Endothelial cell of umbilical vein (primary cell): ENCODE measurements around the gene COL15A1. TPM values are rescaled to one million over a fixed set of nuclear protein-coding genes. Genes with fewer than 3 reads are reported as not detected.

Source experiments
- BruUV-seq: library from RNA; stranded (reverse); fragments of 400-500 nt; replicated peaks from 2 replicates; lab custom pipeline; 2021; lab: Mats Ljungman, UMichigan
- CTCF ChIA-PET: fragments of 300-600, 350-600 bp; sonication (Branson Sonifier 250); formaldehyde crosslinking; loops from one replicate; lab custom pipeline; 2021; ENCODE audit warnings: antibody characterized with exemption, inconsistent platforms; lab: Charles Lee
- POLR2A ChIA-PET: fragments of 300-600, 350-600 bp; sonication (Branson Sonifier 250); formaldehyde crosslinking; loops from one replicate; lab custom pipeline; 2021; ENCODE audit warnings: antibody characterized with exemption, inconsistent platforms; lab: Charles Lee
- DNase-seq: peaks from one replicate; pipeline ENCODE4 v3.0.0-alpha.2; 2011; ENCODE audit warnings: low read depth, low spot score
- FAIRE-seq: peaks from 2 replicates; lab custom pipeline; 2011; peaks lifted over from hg19 to GRCh38; lab: Jason Lieb, UNC
- H2AFZ ChIP-seq: 2 replicates; pipeline ENCODE4 v1.6.0; 2012; ENCODE audit warnings: low read depth, low read length, control low read depth, inconsistent platforms
- H3K27ac ChIP-seq: 2 replicates; pipeline ENCODE4 v1.5.1; 2011; ENCODE audit warnings: low read depth, mild to moderate bottlenecking, control low read depth, low read length, moderate library complexity; ENCODE audit not compliant: insufficient read depth
- H3K27me3 ChIP-seq, 2 experiments: 2 replicates each; pipeline versions ENCODE4 v1.6.0 to v1.6.1; 2011; ENCODE audit warnings: low read length in 2 of 2, mixed read lengths in 1 of 2; ENCODE audit not compliant: control insufficient read depth in 2 of 2, insufficient read depth in 2 of 2
- H3K36me3 ChIP-seq, 2 experiments: 2 replicates in 1 of 2; 3 replicates in 1 of 2; pipeline ENCODE4 v1.5.1; 2011; ENCODE audit warnings: low read length in 2 of 2, mild to moderate bottlenecking in 1 of 2, moderate library complexity in 1 of 2; ENCODE audit not compliant: control insufficient read depth in 2 of 2, insufficient read depth in 2 of 2; ENCODE audit errors: extremely low read depth in 1 of 2
- H3K4me1 ChIP-seq: 3 replicates; pipeline ENCODE4 v1.5.1; 2011; ENCODE audit warnings: mild to moderate bottlenecking, low read length; ENCODE audit not compliant: control insufficient read depth, insufficient read depth; ENCODE audit errors: extremely low read depth
- H3K4me2 ChIP-seq: 2 replicates; pipeline ENCODE4 v1.6.1; 2011; ENCODE audit warnings: low read length, control low read depth, mixed read lengths; ENCODE audit not compliant: insufficient read depth
- H3K4me3 ChIP-seq, 3 experiments: fragments of 200-600 bp in 1 of 3; sonication (generic), shearing (Covaris generic) in 1 of 3; replicated peaks in 1 of 3; 2 replicates each; pipeline ENCODE4 v1.5.1; 2011 to 2016; ENCODE audit warnings: control low read depth in 3 of 3, low read length in 3 of 3, mild to moderate bottlenecking in 2 of 3, inconsistent platforms in 1 of 3, low read depth in 1 of 3, moderate library complexity in 1 of 3; ENCODE audit not compliant: insufficient read depth in 1 of 3
- H3K79me2 ChIP-seq: 2 replicates; pipeline ENCODE4 v1.6.0; 2012; ENCODE audit warnings: low read length, inconsistent platforms; ENCODE audit not compliant: control insufficient read depth, insufficient read depth
- H3K9ac ChIP-seq: replicated peaks from 2 replicates; pipeline ENCODE3; 2011; ENCODE audit warnings: low read length, control low read depth; ENCODE audit not compliant: insufficient read depth; ENCODE audit errors: extremely low read depth
- H3K9me1 ChIP-seq: replicated peaks from 3 replicates; pipeline ENCODE4 v1.6.0; 2011; ENCODE audit warnings: mild to moderate bottlenecking, low read length; ENCODE audit not compliant: control insufficient read depth, insufficient read depth; ENCODE audit errors: extremely low read depth
- H3K9me3 ChIP-seq: replicated peaks from 2 replicates; pipeline ENCODE4 v1.5.1; 2012; ENCODE audit warnings: low read length, inconsistent platforms; ENCODE audit not compliant: control insufficient read depth, insufficient read depth
- H4K20me1 ChIP-seq: replicated peaks from 2 replicates; pipeline ENCODE3; 2011; ENCODE audit warnings: mild to moderate bottlenecking, low read length; ENCODE audit not compliant: control insufficient read depth, insufficient read depth; ENCODE audit errors: extremely low read depth
- EZH2 ChIP-seq: IDR thresholded peaks from 2 replicates; pipeline ENCODE4 v1.6.1; 2012; ENCODE audit warnings: borderline replicate concordance, low read depth, mild to moderate bottlenecking, moderate library complexity, low read length, inconsistent platforms; ENCODE audit not compliant: severe bottlenecking
- FOS ChIP-seq: IDR thresholded peaks from 2 replicates; pipeline ENCODE4 v1.6.1; 2011; ENCODE audit warnings: mild to moderate bottlenecking, low read length, moderate library complexity, borderline replicate concordance; ENCODE audit not compliant: insufficient read depth
- GATA2 ChIP-seq: IDR thresholded peaks from 2 replicates; pipeline ENCODE4 v1.7.0; 2011; ENCODE audit warnings: low read depth, mild to moderate bottlenecking, moderate library complexity, mixed read lengths, low read length; ENCODE audit not compliant: insufficient read length, insufficient read depth
- JUN ChIP-seq: IDR thresholded peaks from 2 replicates; pipeline ENCODE4 v1.6.1; 2011; ENCODE audit warnings: borderline replicate concordance, low read depth; ENCODE audit not compliant: insufficient read length, insufficient read depth
- MAX ChIP-seq: IDR thresholded peaks from 2 replicates; pipeline ENCODE4 v1.6.1; 2011; ENCODE audit not compliant: insufficient read depth, insufficient read length
- MYC ChIP-seq: IDR thresholded peaks from one replicate; pipeline ENCODE4 v1.6.1; 2011; ENCODE audit warnings: mild to moderate bottlenecking, low read depth, low read length
- POLR2A ChIP-seq: IDR thresholded peaks from 2 replicates; pipeline ENCODE4 v1.6.1; 2012; ENCODE audit warnings: low read depth, mild to moderate bottlenecking, control low read depth, low read length
- POLR2AphosphoS5 ChIP-seq: IDR thresholded peaks from 2 replicates; pipeline ENCODE4 v1.6.1; 2012; ENCODE audit warnings: low read depth, mild to moderate bottlenecking, control low read depth, low read length, moderate library complexity; ENCODE audit not compliant: insufficient read depth
- dilution Hi-C: fragments of 300-500 bp; cut with MboI; formaldehyde crosslinking; loops from one replicate; pipeline ENCODE4 v1.15.0; 2019; ENCODE audit warnings: low sequenced_read_pairs; ENCODE audit not compliant: extremely low pct_ligation_motif_present
- intact Hi-C: fragments of 100-400 bp; cut with micrococcal nuclease; formaldehyde crosslinking; loops from one replicate; pipeline ENCODE4 v1.10.0; 2022
- polyA plus RNA-seq, 4 experiments: library from polyadenylated mRNA; depleted of rRNA in 3 of 4; stranded (reverse) in 3 of 4; unstranded in 1 of 4; fragments of >200 nt; gene quantifications; 2 replicates each; pipeline versions ENCODE4 v1.2.1 to v1.2.3, GENCODE V29; 2011 to 2012; ENCODE audit warnings: missing spikeins in 1 of 4
- total RNA-seq: library from RNA; stranded (reverse); gene quantifications from 2 replicates; pipeline ENCODE4 v1.2.3, GENCODE V29; 2021
- TF ChIP-seq, protein P1 (sequence below), 2 donors: IDR thresholded peaks; 1 replicate in 1 of 2; 2 replicates in 1 of 2; pipeline ENCODE4 v1.5.1; 2011; ENCODE audit warnings: low read length in 2 of 2, mild to moderate bottlenecking in 2 of 2, moderate library complexity in 2 of 2, control low read depth in 1 of 2, inconsistent platforms in 1 of 2, low read depth in 1 of 2; ENCODE audit not compliant: insufficient read depth in 1 of 2; ENCODE audit errors: extremely low read depth in 1 of 2

Gene COL15A1
- total and polyA plus RNA-seq, 2 donors (not counting 3 experiments of a cell fraction or from before 2014, with no cell fraction given): not detected

DNA sequence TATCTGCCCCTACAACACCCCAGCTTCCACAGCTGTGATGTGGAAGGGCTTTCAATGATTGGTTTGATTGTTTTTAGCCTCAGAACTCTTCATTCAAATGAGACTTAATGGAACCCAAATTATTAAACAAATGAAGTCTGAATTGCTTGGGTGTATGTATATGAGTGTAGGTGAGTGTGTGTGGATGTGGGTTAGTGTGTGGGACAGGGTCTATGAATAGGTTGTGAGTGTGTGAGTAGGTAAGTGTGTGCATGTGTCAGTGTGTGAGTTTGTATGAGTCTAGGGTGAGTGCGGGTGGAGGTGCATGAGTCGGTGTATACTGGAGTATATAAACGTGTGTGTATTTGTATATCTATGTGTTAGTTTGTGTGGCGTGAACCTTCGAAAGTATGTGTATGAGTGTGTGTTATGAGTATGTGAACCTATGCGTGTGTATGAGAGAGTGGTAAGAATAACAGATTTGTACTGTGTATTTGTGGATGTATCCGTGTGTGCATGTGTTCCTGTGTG lies 26.9 kb downstream of the COL15A1 start:
- Histone ChIP-seq H3K4me2 (no peak overlapping the region), H3K9me1 (no peaks in the 10 kb centered on the region), H3K9ac (no peak overlapping the region), H4K20me1 (no peaks in the 10 kb centered on the region), H3K4me1 (no peaks in the 10 kb centered on the region), H3K4me3 (no peak overlapping the region), H3K27ac (no peak overlapping the region), H3K9me3 (no peaks in the 10 kb centered on the region), H3K79me2 (no peaks in the 10 kb centered on the region), H3K27me3 (no peaks in the 10 kb centered on the region), H3K36me3 (no peaks in the 10 kb centered on the region), H2AFZ (no peak overlapping the region)
- intact Hi-C loops (no loop called here), dilution Hi-C loops (no loop called here)
- TF ChIP-seq JUN (no peak), POLR2AphosphoS5 (no peak), MYC (no peak), POLR2A (no peak), GATA2 (no peak), EZH2 (no peak), MAX (no peak), FOS (no peak)
- TF ChIP-seq, protein P1, sequence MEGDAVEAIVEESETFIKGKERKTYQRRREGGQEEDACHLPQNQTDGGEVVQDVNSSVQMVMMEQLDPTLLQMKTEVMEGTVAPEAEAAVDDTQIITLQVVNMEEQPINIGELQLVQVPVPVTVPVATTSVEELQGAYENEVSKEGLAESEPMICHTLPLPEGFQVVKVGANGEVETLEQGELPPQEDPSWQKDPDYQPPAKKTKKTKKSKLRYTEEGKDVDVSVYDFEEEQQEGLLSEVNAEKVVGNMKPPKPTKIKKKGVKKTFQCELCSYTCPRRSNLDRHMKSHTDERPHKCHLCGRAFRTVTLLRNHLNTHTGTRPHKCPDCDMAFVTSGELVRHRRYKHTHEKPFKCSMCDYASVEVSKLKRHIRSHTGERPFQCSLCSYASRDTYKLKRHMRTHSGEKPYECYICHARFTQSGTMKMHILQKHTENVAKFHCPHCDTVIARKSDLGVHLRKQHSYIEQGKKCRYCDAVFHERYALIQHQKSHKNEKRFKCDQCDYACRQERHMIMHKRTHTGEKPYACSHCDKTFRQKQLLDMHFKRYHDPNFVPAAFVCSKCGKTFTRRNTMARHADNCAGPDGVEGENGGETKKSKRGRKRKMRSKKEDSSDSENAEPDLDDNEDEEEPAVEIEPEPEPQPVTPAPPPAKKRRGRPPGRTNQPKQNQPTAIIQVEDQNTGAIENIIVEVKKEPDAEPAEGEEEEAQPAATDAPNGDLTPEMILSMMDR (IDR thresholded peaks at IDR 0.05; ENCODE audit: extremely low read depth in 1 of 2, insufficient read depth in 1 of 2, low read depth in 1 of 2, low read length in 2 of 2): no peak
- DNase-seq (no peak), FAIRE-seq (no peak)
- CTCF ChIA-PET: no interaction called here
- no TSS peak for BruUV-seq
- POLR2A ChIA-PET: no interaction called here
